MCF 10A (cell line): ENCODE data around the gene RBM12. TPM values are rescaled to one million over a fixed set of nuclear protein-coding genes. Genes with fewer than 3 reads are reported as not detected.

Source experiments
- BruUV-seq: library from RNA; stranded (reverse); fragments of 400-500 nt; replicated peaks from 2 replicates; lab custom pipeline; 2021; lab: Mats Ljungman, UMichigan
- CTCF ChIA-PET: fragments of 300-600 bp; sonication (Branson Sonifier 250); formaldehyde crosslinking; extraction: SDS; loops from one replicate; lab custom pipeline; 2021; ENCODE audit warnings: antibody characterized with exemption, inconsistent platforms; lab: Yijun Ruan, JAX
- POLR2A ChIA-PET: fragments of 300-600, 350-650 bp; sonication (Branson Sonifier 250); formaldehyde crosslinking; extraction: SDS; loops from one replicate; lab custom pipeline; 2020; ENCODE audit warnings: antibody characterized with exemption, inconsistent platforms; lab: Yijun Ruan, JAX
- DNase-seq: peaks from one replicate; pipeline ENCODE4 v3.0.0-alpha.2; 2018; ENCODE audit not compliant: unreplicated experiment
- H3K27ac Mint-ChIP-seq: one replicate; pipeline ENCODE4 v1.8.0; 2022; ENCODE audit warnings: mild to moderate bottlenecking, low read depth, mixed read lengths; ENCODE audit not compliant: unreplicated experiment
- H3K27me3 Mint-ChIP-seq: one replicate; pipeline ENCODE4 v1.8.0; 2022; ENCODE audit warnings: mixed read lengths; ENCODE audit not compliant: insufficient read depth, unreplicated experiment
- H3K36me3 Mint-ChIP-seq: one replicate; pipeline ENCODE4 v1.8.0; 2022; ENCODE audit warnings: mild to moderate bottlenecking, moderate library complexity, mixed read lengths; ENCODE audit not compliant: insufficient read depth, unreplicated experiment
- H3K4me1 Mint-ChIP-seq: one replicate; pipeline ENCODE4 v1.8.0; 2022; ENCODE audit warnings: mixed read lengths; ENCODE audit not compliant: insufficient read depth, unreplicated experiment
- H3K4me3 Mint-ChIP-seq: one replicate; pipeline ENCODE4 v1.8.0; 2022; ENCODE audit warnings: mild to moderate bottlenecking, moderate library complexity, mixed read lengths; ENCODE audit not compliant: unreplicated experiment
- H3K9me3 Mint-ChIP-seq: one replicate; pipeline ENCODE4 v1.8.0; 2022; ENCODE audit warnings: mixed read lengths; ENCODE audit not compliant: unreplicated experiment
- intact Hi-C: fragments of 100-400 bp; cut with micrococcal nuclease; formaldehyde crosslinking; loops from 2 replicates; pipeline ENCODE4 v1.14.1; 2022
- total RNA-seq: library from RNA; stranded (reverse); gene quantifications from 2 replicates; pipeline ENCODE4 v1.2.3, GENCODE V29; 2022
- TF ChIP-seq, protein P1 (sequence below): fragments of 200-600 bp; IDR thresholded peaks from one replicate; pipeline ENCODE4 v1.8.0; 2022; ENCODE audit warnings: antibody characterized with exemption, mild to moderate bottlenecking; ENCODE audit not compliant: unreplicated experiment

RBM12 gene
- total RNA-seq, 1 experiment from 2014 or later: 60.1 TPM

- peaks cover 33% of the 10 kb centered on the region for H3K36me3 Mint-ChIP-seq
- intact Hi-C loops: no loop called here
- peak overlapping the region; percentile 66 for H3K27ac Mint-ChIP-seq
- no peak overlapping the region for H3K4me3 Mint-ChIP-seq
- TF ChIP-seq, protein P1, sequence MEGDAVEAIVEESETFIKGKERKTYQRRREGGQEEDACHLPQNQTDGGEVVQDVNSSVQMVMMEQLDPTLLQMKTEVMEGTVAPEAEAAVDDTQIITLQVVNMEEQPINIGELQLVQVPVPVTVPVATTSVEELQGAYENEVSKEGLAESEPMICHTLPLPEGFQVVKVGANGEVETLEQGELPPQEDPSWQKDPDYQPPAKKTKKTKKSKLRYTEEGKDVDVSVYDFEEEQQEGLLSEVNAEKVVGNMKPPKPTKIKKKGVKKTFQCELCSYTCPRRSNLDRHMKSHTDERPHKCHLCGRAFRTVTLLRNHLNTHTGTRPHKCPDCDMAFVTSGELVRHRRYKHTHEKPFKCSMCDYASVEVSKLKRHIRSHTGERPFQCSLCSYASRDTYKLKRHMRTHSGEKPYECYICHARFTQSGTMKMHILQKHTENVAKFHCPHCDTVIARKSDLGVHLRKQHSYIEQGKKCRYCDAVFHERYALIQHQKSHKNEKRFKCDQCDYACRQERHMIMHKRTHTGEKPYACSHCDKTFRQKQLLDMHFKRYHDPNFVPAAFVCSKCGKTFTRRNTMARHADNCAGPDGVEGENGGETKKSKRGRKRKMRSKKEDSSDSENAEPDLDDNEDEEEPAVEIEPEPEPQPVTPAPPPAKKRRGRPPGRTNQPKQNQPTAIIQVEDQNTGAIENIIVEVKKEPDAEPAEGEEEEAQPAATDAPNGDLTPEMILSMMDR: no peak
- DNase-seq: no peak
- peaks cover 9% of the 10 kb centered on the region for H3K4me1 Mint-ChIP-seq
- no TSS peak for BruUV-seq
- no peaks in the 10 kb centered on the region for H3K9me3 Mint-ChIP-seq
- ChIA-PET CTCF (interaction anchor here (0.6 to 1.8 kb wide), 4 partner anchors 8 to 17 kb away, joined by 3 to 4 read pairs (median 3); no protein-coding TSS in a partner anchor), POLR2A (interaction anchor here (1.0 to 2.5 kb wide), 7 partner anchors 13 to 28 kb away, joined by 3 to 13 read pairs (median 7); partner anchors contain the start of gene SPAG4)
- H3K27me3 Mint-ChIP-seq: no peaks in the 10 kb centered on the region
Observed at GRCh38 chr20:35636095-35636494, 28.6 kb downstream of the RBM12 start.

- intact Hi-C loops: no loop called here
- Mint-ChIP-seq H3K27me3 (no peaks in the 10 kb centered on the region), H3K9me3 (no peaks in the 10 kb centered on the region), H3K4me1 (peaks cover 9% of the 10 kb centered on the region), H3K4me3 (no peak overlapping the region), H3K27ac (peak overlapping the region; percentile 66), H3K36me3 (peaks cover 37% of the 10 kb centered on the region)
- TF ChIP-seq, protein P1: no peak
- no TSS peak for BruUV-seq
- POLR2A ChIA-PET: interaction anchor here (0.8 to 2.5 kb wide), 5 partner anchors 13 to 25 kb away, joined by 3 to 13 read pairs (median 7); no protein-coding TSS in a partner anchor
- no peak for DNase-seq
- CTCF ChIA-PET: interaction anchor here (1.0 to 1.8 kb wide), 2 partner anchors 10 to 15 kb away, joined by 3 to 4 read pairs; no protein-coding TSS in a partner anchor
Observed at GRCh38 chr20:35635652-35636051, 29.0 kb downstream of the RBM12 start.

DNA sequence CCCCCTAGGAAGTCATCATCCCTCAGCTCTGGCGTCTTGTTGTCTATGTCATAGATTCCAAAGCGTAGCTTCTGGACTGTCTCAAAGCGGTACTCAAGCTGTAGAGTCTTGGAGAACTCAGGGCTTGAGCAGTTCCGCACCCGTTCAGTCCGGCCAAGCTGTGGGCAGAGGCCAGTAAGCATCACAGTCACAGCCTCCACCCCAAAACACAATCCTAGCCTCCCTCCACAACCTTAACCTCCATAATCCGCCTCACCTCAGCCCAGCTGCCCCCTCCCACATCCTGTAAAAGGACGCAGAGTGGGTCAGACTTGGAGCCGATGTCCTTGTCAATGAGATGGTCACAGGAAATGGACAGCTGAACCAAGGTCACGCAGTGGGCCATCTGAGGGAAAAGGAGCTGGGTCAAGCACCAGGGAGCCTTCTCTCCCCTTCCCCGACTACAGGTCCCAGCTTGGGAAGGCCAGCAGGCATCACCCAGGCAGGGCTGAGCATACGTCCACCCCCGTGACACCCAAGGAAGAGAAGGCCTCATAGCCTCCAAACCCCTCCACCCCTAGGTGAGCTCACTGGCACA is 32.1 kb downstream of the RBM12 start:
- H3K27me3 Mint-ChIP-seq: no peaks in the 10 kb centered on the region
- CTCF ChIA-PET: interaction anchor here (0.8 to 1.3 kb wide), 2 partner anchors 11 to 14 kb away, joined by 3 to 4 read pairs; no protein-coding TSS in a partner anchor
- POLR2A ChIA-PET: interaction anchor here (0.6 to 1.7 kb wide), 4 partner anchors 9 to 15 kb away, joined by 3 to 4 read pairs (median 3); no protein-coding TSS in a partner anchor
- H3K27ac Mint-ChIP-seq: no peak overlapping the region
- H3K4me3 Mint-ChIP-seq: no peak overlapping the region
- peaks cover 9% of the 10 kb centered on the region for H3K4me1 Mint-ChIP-seq
- no TSS peak for BruUV-seq
- peaks cover 54% of the 10 kb centered on the region for H3K36me3 Mint-ChIP-seq
- no peaks in the 10 kb centered on the region for H3K9me3 Mint-ChIP-seq
- intact Hi-C loops: no loop called here
- DNase-seq: no peak
- TF ChIP-seq, protein P1: no peak

GRCh38 chr20:35630636-35631035 is 34.1 kb downstream of the RBM12 start:
- H3K4me3 Mint-ChIP-seq: no peak overlapping the region
- H3K27ac Mint-ChIP-seq: no peak overlapping the region
- ChIA-PET CTCF (interaction anchor here (0.5 to 2.3 kb wide), 3 partner anchors 11 to 861 kb away, joined by 3 to 10 read pairs (median 3); no protein-coding TSS in a partner anchor), POLR2A (interaction anchor here (1.1 to 3.6 kb wide), 5 partner anchors 8 to 33 kb away, joined by 3 to 26 read pairs (median 6); partner anchors contain the start of gene SPAG4)
- no peaks in the 10 kb centered on the region for H3K27me3 Mint-ChIP-seq
- H3K9me3 Mint-ChIP-seq: no peaks in the 10 kb centered on the region
- TF ChIP-seq, protein P1: no peak
- peaks cover 4% of the 10 kb centered on the region for H3K4me1 Mint-ChIP-seq
- BruUV-seq: no TSS peak
- H3K36me3 Mint-ChIP-seq: peaks cover 62% of the 10 kb centered on the region
- intact Hi-C loops: no loop called here
- DNase-seq: no peak
